ENCODE data around the gene DLG5.

Gene DLG5

DNA sequence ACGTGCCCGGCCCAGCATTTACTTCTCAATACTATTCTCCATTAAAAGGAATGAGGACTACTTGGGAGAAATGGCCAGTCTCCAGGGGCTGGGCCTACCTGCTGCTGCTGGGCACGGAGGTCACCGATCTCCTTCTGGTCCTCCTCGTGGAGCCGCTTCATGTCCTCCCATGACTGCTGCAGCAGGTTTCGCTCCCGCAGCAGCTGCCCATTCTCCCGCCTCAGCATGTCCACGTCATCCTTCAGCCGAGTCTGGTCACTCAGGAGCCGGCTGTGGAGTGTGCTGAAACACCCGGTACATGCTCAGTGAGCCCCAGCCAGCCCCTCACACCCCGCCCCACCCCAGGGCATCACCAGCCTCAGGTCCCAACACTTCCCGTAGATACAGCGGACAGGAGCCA, 73.3 kb downstream of the DLG5 start:
- DNase-seq (ENCODE audit: low read depth, low spot score): no peak
- TF ChIP-seq, protein P1, sequence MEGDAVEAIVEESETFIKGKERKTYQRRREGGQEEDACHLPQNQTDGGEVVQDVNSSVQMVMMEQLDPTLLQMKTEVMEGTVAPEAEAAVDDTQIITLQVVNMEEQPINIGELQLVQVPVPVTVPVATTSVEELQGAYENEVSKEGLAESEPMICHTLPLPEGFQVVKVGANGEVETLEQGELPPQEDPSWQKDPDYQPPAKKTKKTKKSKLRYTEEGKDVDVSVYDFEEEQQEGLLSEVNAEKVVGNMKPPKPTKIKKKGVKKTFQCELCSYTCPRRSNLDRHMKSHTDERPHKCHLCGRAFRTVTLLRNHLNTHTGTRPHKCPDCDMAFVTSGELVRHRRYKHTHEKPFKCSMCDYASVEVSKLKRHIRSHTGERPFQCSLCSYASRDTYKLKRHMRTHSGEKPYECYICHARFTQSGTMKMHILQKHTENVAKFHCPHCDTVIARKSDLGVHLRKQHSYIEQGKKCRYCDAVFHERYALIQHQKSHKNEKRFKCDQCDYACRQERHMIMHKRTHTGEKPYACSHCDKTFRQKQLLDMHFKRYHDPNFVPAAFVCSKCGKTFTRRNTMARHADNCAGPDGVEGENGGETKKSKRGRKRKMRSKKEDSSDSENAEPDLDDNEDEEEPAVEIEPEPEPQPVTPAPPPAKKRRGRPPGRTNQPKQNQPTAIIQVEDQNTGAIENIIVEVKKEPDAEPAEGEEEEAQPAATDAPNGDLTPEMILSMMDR (IDR thresholded peaks at IDR 0.05; ENCODE audit: insufficient read depth, low read length, missing control alignments): no peak
- ChIA-PET POLR2A (no interaction called here), CTCF (no interaction called here)
- no peak overlapping the region for H3K4me3 ChIP-seq (ENCODE audit: low read depth, low read length)

DNA sequence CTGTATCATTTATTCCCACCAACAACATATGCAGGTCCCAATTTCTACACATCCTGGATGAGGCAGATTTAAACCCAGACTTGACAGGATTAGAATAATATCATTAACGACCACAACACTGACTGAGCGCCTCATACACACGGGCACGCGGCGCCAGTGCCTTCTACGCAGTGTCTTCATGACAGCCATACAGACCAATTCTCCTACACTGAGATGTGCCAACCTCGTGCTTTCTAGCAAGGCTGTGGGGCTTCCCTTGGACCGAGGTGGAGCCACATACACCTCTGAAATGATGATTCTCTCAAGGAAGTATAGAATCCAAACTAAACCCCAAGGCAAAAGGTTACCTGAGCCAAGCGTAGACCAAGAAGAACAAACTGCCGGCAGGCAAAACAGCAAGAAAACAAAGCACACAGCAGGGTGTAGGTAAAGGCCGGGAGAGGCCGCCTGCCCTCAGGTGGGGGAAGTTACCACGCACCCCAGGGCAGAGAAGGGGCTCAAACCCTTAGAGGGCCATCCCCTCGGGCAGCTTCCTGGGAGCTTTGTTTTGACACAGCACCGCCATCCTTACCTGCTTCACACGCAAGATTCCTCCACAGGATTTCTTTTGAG, 75.8 kb downstream of the DLG5 start:
- no peak overlapping the region for H3K4me3 ChIP-seq (ENCODE audit: low read depth, low read length)
- CTCF ChIA-PET: interaction anchor here (0.9 to 1.6 kb wide), 2 partner anchors 9 to 120 kb away, joined by 3 to 4 read pairs; no protein-coding TSS in a partner anchor
- TF ChIP-seq, protein P1 (IDR thresholded peaks at IDR 0.05; ENCODE audit: insufficient read depth, low read length, missing control alignments): no peak
- DNase-seq (ENCODE audit: low read depth, low spot score): no peak
- POLR2A ChIA-PET: no interaction called here

DNA sequence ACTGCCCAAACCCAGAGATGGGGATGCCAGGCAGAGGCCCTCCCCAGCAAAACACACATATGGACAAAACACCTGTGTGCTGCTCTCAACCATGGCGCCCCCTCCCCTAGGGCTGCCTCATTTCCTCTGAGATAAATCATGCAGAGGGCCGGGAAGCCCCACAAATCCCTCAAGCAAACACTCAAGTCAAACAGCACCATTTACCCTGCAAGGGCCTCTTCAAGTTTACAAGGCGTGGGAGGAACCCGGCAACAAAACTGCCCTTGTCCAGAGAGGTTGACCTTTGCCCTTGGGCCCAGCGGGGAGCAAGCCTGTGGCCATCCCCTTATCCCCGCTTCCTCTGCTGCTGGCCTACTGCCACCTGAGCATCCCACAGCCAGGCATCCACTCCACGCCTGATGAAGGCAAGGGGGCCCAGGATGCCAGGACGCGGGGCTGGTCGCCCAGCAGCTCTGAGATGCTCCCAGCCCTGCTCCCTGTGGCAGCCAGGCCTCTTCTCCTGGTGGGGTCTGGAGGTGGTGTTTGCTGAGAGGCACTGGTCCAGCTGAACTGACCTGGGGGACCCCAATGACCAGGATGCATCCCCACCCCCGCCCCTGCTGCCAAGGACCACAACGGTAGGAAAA, 77.4 kb downstream of the DLG5 start:
- TF ChIP-seq, protein P1 (IDR thresholded peaks at IDR 0.05; ENCODE audit: insufficient read depth, low read length, missing control alignments): no peak
- no peak for DNase-seq (ENCODE audit: low read depth, low spot score)
- CTCF ChIA-PET: interaction anchor here (1.3 to 2.9 kb wide), 2 partner anchors 25 to 126 kb away, joined by 6 to 9 read pairs; no protein-coding TSS in a partner anchor
- no peak overlapping the region for H3K4me3 ChIP-seq (ENCODE audit: low read depth, low read length)
- POLR2A ChIA-PET: no interaction called here

DNA sequence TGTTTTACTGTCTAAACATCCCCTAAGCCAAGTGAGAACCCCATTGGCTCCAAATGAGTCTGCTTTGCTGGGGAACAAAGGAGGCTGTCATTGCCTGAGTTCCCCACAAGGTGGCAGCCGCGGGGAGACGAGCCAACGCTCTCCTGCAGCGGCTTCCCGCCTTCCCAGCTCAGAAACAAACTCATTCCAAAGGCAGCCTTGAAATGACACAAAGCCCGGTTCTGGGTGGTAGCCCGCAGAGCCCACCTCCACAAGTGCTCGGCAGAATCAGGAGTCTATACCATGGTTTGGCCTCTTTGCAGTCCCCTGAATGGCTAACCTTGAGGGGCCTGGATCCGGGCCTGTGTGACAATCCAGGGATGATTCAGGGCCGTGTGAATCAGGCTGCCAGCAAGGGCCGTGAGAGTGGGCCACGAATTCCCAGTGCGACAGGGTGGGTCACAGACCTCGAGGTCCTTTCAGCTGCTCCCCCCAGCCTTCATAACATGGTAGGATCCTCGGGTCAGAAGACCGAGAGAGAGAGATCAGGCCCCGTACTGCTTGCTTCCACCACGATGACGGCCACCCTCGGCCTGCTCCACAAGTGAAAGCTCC, 79.7 kb downstream of the DLG5 start:
- CTCF ChIA-PET: interaction anchor here (0.6 to 4.1 kb wide), 32 partner anchors 9 to 181 kb away, joined by 3 to 53 read pairs (median 4); partner anchors contain the start of genes DLG5 and POLR3A
- TF ChIP-seq, protein P1 (IDR thresholded peaks at IDR 0.05; ENCODE audit: insufficient read depth, low read length, missing control alignments): peak; percentile 96
- POLR2A ChIA-PET: interaction anchor here (0.6 kb wide), 1 partner anchor 668 kb away, joined by 3 read pairs; no protein-coding TSS in a partner anchor
- H3K4me3 ChIP-seq (ENCODE audit: low read depth, low read length): no peak overlapping the region
- DNase-seq (ENCODE audit: low read depth, low spot score): no peak

DNA sequence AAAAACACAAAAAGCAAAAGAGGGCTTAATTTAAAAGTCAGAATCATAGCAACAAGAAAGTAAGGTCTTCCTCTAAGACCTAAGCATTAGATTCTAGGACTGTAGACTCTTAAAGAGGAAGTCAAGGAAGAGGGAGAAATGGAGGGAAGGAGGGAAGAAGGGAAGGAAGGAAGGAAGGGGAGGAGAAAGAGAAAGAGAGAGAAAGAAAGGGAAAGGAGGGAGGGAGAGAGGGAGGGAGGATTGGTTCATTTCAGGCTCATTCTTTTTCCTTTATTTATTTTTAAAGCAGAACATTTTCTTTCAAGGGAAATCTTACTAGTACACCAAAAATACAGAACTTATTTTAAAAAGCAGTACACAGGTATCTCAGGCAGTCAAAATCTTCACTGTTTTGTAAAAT, 81.1 kb downstream of the DLG5 start:
- TF ChIP-seq, protein P1 (IDR thresholded peaks at IDR 0.05; ENCODE audit: insufficient read depth, low read length, missing control alignments): no peak
- H3K4me3 ChIP-seq (ENCODE audit: low read depth, low read length): no peak overlapping the region
- no peak for DNase-seq (ENCODE audit: low read depth, low spot score)
- ChIA-PET CTCF (interaction anchor here (0.7 to 4.1 kb wide), 10 partner anchors 9 to 184 kb away, joined by 3 to 53 read pairs (median 3); no protein-coding TSS in a partner anchor), POLR2A (no interaction called here)
